ENCODE results near the gene PLD6.
"Not testable (repeated sequence)": the region's sequence is repeated elsewhere in the genome, so short reads cannot be mapped to it uniquely, and the experiment has no call there.

Gene PLD6

DNA sequence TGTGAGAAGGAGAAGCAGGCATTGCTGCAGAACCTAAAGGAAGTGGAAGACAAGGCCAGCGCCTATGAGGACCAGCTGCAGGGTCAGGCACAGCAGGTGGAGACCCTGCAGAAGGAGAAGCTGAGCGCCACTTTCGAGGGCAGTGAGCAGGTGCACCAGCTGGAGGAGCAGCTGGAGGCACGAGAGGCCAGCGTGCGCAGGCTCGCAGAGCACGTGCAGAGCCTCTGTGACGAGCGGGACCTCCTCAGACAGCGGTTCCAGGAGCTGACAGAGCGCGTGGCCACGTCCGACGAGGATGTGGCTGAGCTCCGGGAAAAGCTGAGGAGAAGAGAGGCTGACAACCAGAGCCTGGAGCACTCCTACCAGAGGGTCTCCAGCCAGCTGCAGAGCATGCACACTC, 41.5 kb downstream of the PLD6 start:
- Histone ChIP-seq H3K36me3 (ENCODE audit: control insufficient read depth in 5 of 5, insufficient read depth in 5 of 5, low read length in 5 of 5) (peaks cover 3 to 99% (median 94%) of the 10 kb centered on the region in 5 donors), H3K27ac (ENCODE audit: low read depth, low read length) (no peak overlapping the region), H3K9me3 (ENCODE audit: control insufficient read depth in 5 of 5, low read length in 5 of 5) (no peaks in the 10 kb centered on the region), H3K4me1 (ENCODE audit: control insufficient read depth in 5 of 5, insufficient read depth in 5 of 5, low read length in 5 of 5) (no peaks in the 10 kb centered on the region), H3K4me3 (ENCODE audit: low read depth in 1 of 5, low read length in 5 of 5) (no peak overlapping the region), H3K27me3 (ENCODE audit: control insufficient read depth in 5 of 5, insufficient read depth in 4 of 5, low read length in 5 of 5) (no peaks in the 10 kb centered on the region), H3K9ac (ENCODE audit: low read length in 5 of 5) (no peak overlapping the region)

GRCh38 chr17:17164156-17164555, 42.0 kb downstream of the PLD6 start:
- H3K4me1 ChIP-seq (ENCODE audit: control insufficient read depth in 5 of 5, insufficient read depth in 5 of 5, low read length in 5 of 5), result no peaks in the 10 kb centered on the region
- H3K27me3 ChIP-seq (ENCODE audit: control insufficient read depth in 5 of 5, insufficient read depth in 4 of 5, low read length in 5 of 5), result no peaks in the 10 kb centered on the region
- peaks cover 3 to 100% (median 96%) of the 10 kb centered on the region in 5 donors for H3K36me3 ChIP-seq (ENCODE audit: control insufficient read depth in 5 of 5, insufficient read depth in 5 of 5, low read length in 5 of 5)
- H3K4me3 ChIP-seq (ENCODE audit: low read depth in 1 of 5, low read length in 5 of 5), result no peak overlapping the region
- no peak overlapping the region for H3K9ac ChIP-seq (ENCODE audit: low read length in 5 of 5)
- H3K9me3 ChIP-seq (ENCODE audit: control insufficient read depth in 5 of 5, low read length in 5 of 5), result no peaks in the 10 kb centered on the region
- H3K27ac ChIP-seq (ENCODE audit: low read depth, low read length), result no peak overlapping the region

GRCh38 chr17:17161759-17162158, 44.4 kb downstream of the PLD6 start:
- Histone ChIP-seq H3K9me3 (ENCODE audit: control insufficient read depth in 5 of 5, low read length in 5 of 5) (no peaks in the 10 kb centered on the region), H3K36me3 (ENCODE audit: control insufficient read depth in 5 of 5, insufficient read depth in 5 of 5, low read length in 5 of 5) (peaks cover 3 to 99% (median 93%) of the 10 kb centered on the region in 5 donors), H3K27me3 (ENCODE audit: control insufficient read depth in 5 of 5, insufficient read depth in 4 of 5, low read length in 5 of 5) (no peaks in the 10 kb centered on the region), H3K4me1 (ENCODE audit: control insufficient read depth in 5 of 5, insufficient read depth in 5 of 5, low read length in 5 of 5) (peaks cover 0 to 1% (median 0%) of the 10 kb centered on the region in 5 donors), H3K27ac (ENCODE audit: low read depth, low read length) (no peak overlapping the region), H3K9ac (ENCODE audit: low read length in 5 of 5) (no peak overlapping the region), H3K4me3 (ENCODE audit: low read depth in 1 of 5, low read length in 5 of 5) (no peak overlapping the region)

GRCh38 chr17:17161121-17161520, 45.0 kb downstream of the PLD6 start:
- Histone ChIP-seq H3K4me3 (ENCODE audit: low read depth in 1 of 5, low read length in 5 of 5) (no peak overlapping the region), H3K9me3 (ENCODE audit: control insufficient read depth in 5 of 5, low read length in 5 of 5) (no peaks in the 10 kb centered on the region), H3K36me3 (ENCODE audit: control insufficient read depth in 5 of 5, insufficient read depth in 5 of 5, low read length in 5 of 5) (peaks cover 3 to 99% (median 93%) of the 10 kb centered on the region in 5 donors), H3K9ac (ENCODE audit: low read length in 5 of 5) (no peak overlapping the region), H3K27me3 (ENCODE audit: control insufficient read depth in 5 of 5, insufficient read depth in 4 of 5, low read length in 5 of 5) (no peaks in the 10 kb centered on the region), H3K27ac (ENCODE audit: low read depth, low read length) (no peak overlapping the region), H3K4me1 (ENCODE audit: control insufficient read depth in 5 of 5, insufficient read depth in 5 of 5, low read length in 5 of 5) (peaks cover 0 to 7% (median 4%) of the 10 kb centered on the region in 5 donors)

- H3K36me3 ChIP-seq (ENCODE audit: control insufficient read depth in 5 of 5, insufficient read depth in 5 of 5, low read length in 5 of 5), result peaks cover 3 to 99% (median 93%) of the 10 kb centered on the region in 5 donors
- no peaks in the 10 kb centered on the region for H3K9me3 ChIP-seq (ENCODE audit: control insufficient read depth in 5 of 5, low read length in 5 of 5)
- H3K9ac ChIP-seq (ENCODE audit: low read length in 5 of 5), result no peak overlapping the region
- no peak overlapping the region for H3K4me3 ChIP-seq (ENCODE audit: low read depth in 1 of 5, low read length in 5 of 5)
- H3K27me3 ChIP-seq (ENCODE audit: control insufficient read depth in 5 of 5, insufficient read depth in 4 of 5, low read length in 5 of 5), result no peaks in the 10 kb centered on the region
- H3K4me1 ChIP-seq (ENCODE audit: control insufficient read depth in 5 of 5, insufficient read depth in 5 of 5, low read length in 5 of 5), result peaks cover 0 to 13% (median 8%) of the 10 kb centered on the region in 5 donors
- no peak overlapping the region for H3K27ac ChIP-seq (ENCODE audit: low read depth, low read length)
These were observed 46.6 kb downstream of the PLD6 start for GRCh38 chr17:17159571-17159970.

- H3K4me3 ChIP-seq (ENCODE audit: low read depth in 1 of 5, low read length in 5 of 5); H3K27me3 ChIP-seq (ENCODE audit: control insufficient read depth in 5 of 5, insufficient read depth in 4 of 5, low read length in 5 of 5); H3K27ac ChIP-seq (ENCODE audit: low read depth, low read length); H3K9me3 ChIP-seq (ENCODE audit: control insufficient read depth in 5 of 5, low read length in 5 of 5); H3K9ac ChIP-seq (ENCODE audit: low read length in 5 of 5): not testable (repeated sequence)
- Histone ChIP-seq H3K36me3 (ENCODE audit: control insufficient read depth in 5 of 5, insufficient read depth in 5 of 5, low read length in 5 of 5) (peaks cover 3 to 99% (median 95%) of the 10 kb centered on the region in 5 donors), H3K4me1 (ENCODE audit: control insufficient read depth in 5 of 5, insufficient read depth in 5 of 5, low read length in 5 of 5) (peaks cover 0 to 13% (median 8%) of the 10 kb centered on the region in 5 donors)
These were observed 47.6 kb downstream of the PLD6 start for GRCh38 chr17:17158506-17158905.

GRCh38 chr17:17157041-17157440, 49.1 kb downstream of the PLD6 start:
- Histone ChIP-seq H3K27me3 (ENCODE audit: control insufficient read depth in 5 of 5, insufficient read depth in 4 of 5, low read length in 5 of 5) (no peaks in the 10 kb centered on the region), H3K27ac (ENCODE audit: low read depth, low read length) (no peak overlapping the region), H3K36me3 (ENCODE audit: control insufficient read depth in 5 of 5, insufficient read depth in 5 of 5, low read length in 5 of 5) (peaks cover 0 to 99% (median 95%) of the 10 kb centered on the region in 5 donors), H3K9me3 (ENCODE audit: control insufficient read depth in 5 of 5, low read length in 5 of 5) (no peaks in the 10 kb centered on the region), H3K4me1 (ENCODE audit: control insufficient read depth in 5 of 5, insufficient read depth in 5 of 5, low read length in 5 of 5) (peaks cover 4 to 20% (median 15%) of the 10 kb centered on the region in 5 donors), H3K9ac (ENCODE audit: low read length in 5 of 5) (no peak overlapping the region), H3K4me3 (ENCODE audit: low read depth in 1 of 5, low read length in 5 of 5) (no peak overlapping the region)

DNA sequence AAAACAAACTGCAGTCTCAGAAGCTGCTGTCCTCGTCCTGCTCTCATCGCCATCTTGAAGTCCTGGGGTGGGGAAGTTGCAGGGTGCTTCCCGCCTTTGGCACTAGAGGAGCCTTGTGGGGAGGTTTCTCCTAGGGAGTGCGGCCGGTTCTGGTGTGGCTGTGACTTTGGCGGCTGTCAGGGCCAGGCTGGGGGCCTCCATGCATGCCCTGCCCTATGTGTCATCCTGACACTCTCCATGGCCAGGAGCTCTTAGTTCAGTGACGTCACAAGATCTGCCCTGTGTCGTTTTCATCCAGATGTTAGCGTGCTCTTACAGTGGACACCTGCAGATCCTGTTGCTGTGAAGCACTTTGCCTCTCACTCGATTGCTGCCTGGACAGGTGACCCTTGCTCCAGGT, 49.6 kb downstream of the PLD6 start:
- Histone ChIP-seq H3K27me3 (ENCODE audit: control insufficient read depth in 5 of 5, insufficient read depth in 4 of 5, low read length in 5 of 5) (no peaks in the 10 kb centered on the region), H3K36me3 (ENCODE audit: control insufficient read depth in 5 of 5, insufficient read depth in 5 of 5, low read length in 5 of 5) (peaks cover 0 to 93% (median 91%) of the 10 kb centered on the region in 5 donors), H3K4me1 (ENCODE audit: control insufficient read depth in 5 of 5, insufficient read depth in 5 of 5, low read length in 5 of 5) (peaks cover 5 to 25% (median 20%) of the 10 kb centered on the region in 5 donors), H3K9me3 (ENCODE audit: control insufficient read depth in 5 of 5, low read length in 5 of 5) (no peaks in the 10 kb centered on the region), H3K4me3 (ENCODE audit: low read depth in 1 of 5, low read length in 5 of 5) (no peak overlapping the region), H3K27ac (ENCODE audit: low read depth, low read length) (no peak overlapping the region), H3K9ac (ENCODE audit: low read length in 5 of 5) (no peak overlapping the region)

DNA sequence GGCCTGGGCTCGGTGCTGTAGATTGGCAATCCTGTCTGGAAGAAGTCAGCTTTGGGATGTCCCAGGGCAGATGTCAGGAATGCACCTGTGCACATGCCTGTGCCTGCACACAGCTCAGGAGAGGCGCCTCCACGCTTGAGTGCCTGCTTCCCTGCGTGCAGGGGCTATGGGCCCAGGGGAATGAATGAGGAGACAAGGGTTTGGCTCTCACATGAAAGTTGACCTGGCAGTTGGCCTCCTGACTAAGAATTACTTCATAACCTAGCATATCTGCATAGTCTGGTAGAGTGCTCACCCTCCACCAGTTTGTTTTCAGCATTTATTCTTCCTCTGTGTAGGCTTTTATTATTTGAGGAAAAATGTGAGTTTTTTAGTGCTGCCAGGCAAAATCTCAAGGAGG, 50.0 kb downstream of the PLD6 start:
- H3K36me3 ChIP-seq (ENCODE audit: control insufficient read depth in 5 of 5, insufficient read depth in 5 of 5, low read length in 5 of 5), result peaks cover 0 to 92% (median 90%) of the 10 kb centered on the region in 5 donors
- H3K9ac ChIP-seq (ENCODE audit: low read length in 5 of 5), result no peak overlapping the region
- no peak overlapping the region for H3K27ac ChIP-seq (ENCODE audit: low read depth, low read length)
- H3K9me3 ChIP-seq (ENCODE audit: control insufficient read depth in 5 of 5, low read length in 5 of 5), result no peaks in the 10 kb centered on the region
- H3K4me1 ChIP-seq (ENCODE audit: control insufficient read depth in 5 of 5, insufficient read depth in 5 of 5, low read length in 5 of 5), result peaks cover 9 to 29% (median 24%) of the 10 kb centered on the region in 5 donors
- no peaks in the 10 kb centered on the region for H3K27me3 ChIP-seq (ENCODE audit: control insufficient read depth in 5 of 5, insufficient read depth in 4 of 5, low read length in 5 of 5)
- H3K4me3 ChIP-seq (ENCODE audit: low read depth in 1 of 5, low read length in 5 of 5), result no peak overlapping the region

- Histone ChIP-seq H3K4me3 (ENCODE audit: low read depth in 1 of 5, low read length in 5 of 5) (no peak overlapping the region), H3K36me3 (ENCODE audit: control insufficient read depth in 5 of 5, insufficient read depth in 5 of 5, low read length in 5 of 5) (peaks cover 0 to 90% (median 87%) of the 10 kb centered on the region in 5 donors), H3K27me3 (ENCODE audit: control insufficient read depth in 5 of 5, insufficient read depth in 4 of 5, low read length in 5 of 5) (no peaks in the 10 kb centered on the region), H3K27ac (ENCODE audit: low read depth, low read length) (no peak overlapping the region), H3K9me3 (ENCODE audit: control insufficient read depth in 5 of 5, low read length in 5 of 5) (no peaks in the 10 kb centered on the region), H3K9ac (ENCODE audit: low read length in 5 of 5) (no peak overlapping the region), H3K4me1 (ENCODE audit: control insufficient read depth in 5 of 5, insufficient read depth in 5 of 5, low read length in 5 of 5) (peaks cover 9 to 29% (median 25%) of the 10 kb centered on the region in 5 donors)
These were observed 50.6 kb downstream of the PLD6 start for GRCh38 chr17:17155568-17155967.
